ENCODE measurements around the gene DPP6.

GRCh38 chr7:154844955-154845354, 792.8 kb downstream of the DPP6 start:
- TF ChIP-seq CEBPB (IDR thresholded peaks at IDR 0.05), result no peak
- no peak for TF ChIP-seq EGR1 (IDR thresholded peaks at IDR 0.05)
- no peak for TF ChIP-seq MAX (IDR thresholded peaks at IDR 0.05)
- no peak for TF ChIP-seq REST (IDR thresholded peaks at IDR 0.05; ENCODE audit: low read depth)
- TF ChIP-seq TEAD4 (IDR thresholded peaks at IDR 0.05), result no peak

All from Ishikawa (cell line).